ENCODE data around the gene ADRB2.
"Not testable (repeated sequence)": the region's sequence is repeated elsewhere in the genome, so short reads cannot be mapped to it uniquely, and the experiment has no call there.

The ADRB2 gene

DNA sequence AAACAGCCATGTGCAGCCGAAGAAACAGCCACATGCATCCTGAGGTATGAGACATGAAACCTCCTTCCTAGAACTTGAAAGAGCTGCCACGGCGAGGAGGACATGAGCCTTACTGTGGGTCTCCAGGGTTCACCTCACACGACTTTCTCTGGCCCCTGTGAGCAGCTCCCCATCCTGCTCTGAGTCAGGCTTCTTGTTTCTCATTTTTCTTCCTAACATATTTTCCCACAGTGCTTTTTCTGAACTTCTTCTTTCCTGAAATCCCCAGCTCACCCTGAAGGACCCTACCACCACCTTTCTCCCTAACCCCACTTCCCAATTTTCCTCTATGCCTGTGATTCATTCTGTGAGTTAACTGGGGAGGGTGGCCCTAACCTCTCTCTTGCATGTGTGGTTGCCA, 33.7 kb upstream of the ADRB2 start:
- H3K4me3 ChIP-seq (ENCODE audit: extremely low read depth, insufficient read depth, low read length, poor library complexity, severe bottlenecking): no peak overlapping the region

DNA sequence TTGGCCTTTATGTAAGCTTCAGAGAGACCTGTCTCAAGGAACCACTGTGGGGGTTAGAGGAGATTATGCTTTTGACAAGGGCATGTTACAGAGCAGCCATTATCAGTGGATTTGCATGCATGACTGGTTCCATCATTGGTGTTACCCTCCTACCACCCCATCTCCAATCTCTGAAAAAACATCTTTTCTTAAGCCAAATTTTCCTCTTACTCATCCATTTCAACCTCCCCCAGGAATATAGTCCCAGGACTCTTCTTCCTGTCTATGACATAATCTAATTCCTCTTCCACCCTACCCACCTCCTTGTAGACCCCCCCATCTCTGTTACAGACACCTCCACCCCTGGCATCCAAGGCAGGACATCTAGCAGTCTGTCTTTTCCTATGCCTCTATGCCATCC, 33.1 kb upstream of the ADRB2 start:
- Histone ChIP-seq H3K36me3 (ENCODE audit: control insufficient read depth, insufficient read depth, low read length) (no peaks in the 10 kb centered on the region), H3K4me3 (ENCODE audit: extremely low read depth, insufficient read depth, low read length, poor library complexity, severe bottlenecking) (no peak overlapping the region), H3K9me3 (ENCODE audit: control insufficient read depth, low read length) (no peaks in the 10 kb centered on the region), H3K4me1 (ENCODE audit: control insufficient read depth, insufficient read depth, low read length, poor library complexity, severe bottlenecking) (peaks cover 16% of the 10 kb centered on the region), H3K27ac (ENCODE audit: low read depth, low read length, severe bottlenecking) (no peak overlapping the region)

More for the DNA sequence above, 33.7 kb upstream of the ADRB2 start:
- whole genome bisulfite sequencing, 2 experiments (ENCODE audit: insufficient coverage in 2 of 2): 89 to 93% methylated on average over 3 to 4 of the region's 4 CpGs
- Histone ChIP-seq H3K36me3 (ENCODE audit: control insufficient read depth, insufficient read depth, low read length) (no peaks in the 10 kb centered on the region), H3K9me3 (ENCODE audit: control insufficient read depth, low read length) (no peaks in the 10 kb centered on the region), H3K27ac (ENCODE audit: low read depth, low read length, severe bottlenecking) (no peak overlapping the region), H3K4me1 (ENCODE audit: control insufficient read depth, insufficient read depth, low read length, poor library complexity, severe bottlenecking) (peaks cover 17% of the 10 kb centered on the region)

DNA sequence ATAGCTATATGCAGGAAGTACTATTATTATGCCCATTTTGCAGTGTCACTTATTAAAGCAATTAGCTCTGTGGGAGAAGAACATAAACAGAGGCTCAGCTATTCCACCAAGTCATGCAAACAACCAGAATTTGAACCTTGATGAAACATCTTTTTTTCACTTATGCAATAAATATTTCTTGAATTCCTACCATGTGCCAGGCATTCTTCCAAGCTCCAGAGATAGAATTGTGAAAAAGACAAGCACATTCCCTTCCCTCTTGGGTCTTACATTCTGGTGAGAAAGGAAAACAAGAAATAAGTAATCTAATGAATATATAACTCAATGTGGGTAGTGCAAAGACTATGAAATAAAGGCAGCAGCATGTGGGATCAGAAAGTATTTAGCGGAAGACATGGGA, 32.1 kb upstream of the ADRB2 start:
- Histone ChIP-seq H3K36me3 (ENCODE audit: control insufficient read depth, insufficient read depth, low read length) (no peaks in the 10 kb centered on the region), H3K9me3 (ENCODE audit: control insufficient read depth, low read length) (no peaks in the 10 kb centered on the region), H3K4me3 (ENCODE audit: extremely low read depth, insufficient read depth, low read length, poor library complexity, severe bottlenecking) (no peak overlapping the region), H3K4me1 (ENCODE audit: control insufficient read depth, insufficient read depth, low read length, poor library complexity, severe bottlenecking) (peaks cover 7% of the 10 kb centered on the region), H3K27ac (ENCODE audit: low read depth, low read length, severe bottlenecking) (no peak overlapping the region)
- WGBS, 2 experiments (ENCODE audit: insufficient coverage in 2 of 2): 87 to 100% methylated on average over 1 of the region's 1 CpG

DNA sequence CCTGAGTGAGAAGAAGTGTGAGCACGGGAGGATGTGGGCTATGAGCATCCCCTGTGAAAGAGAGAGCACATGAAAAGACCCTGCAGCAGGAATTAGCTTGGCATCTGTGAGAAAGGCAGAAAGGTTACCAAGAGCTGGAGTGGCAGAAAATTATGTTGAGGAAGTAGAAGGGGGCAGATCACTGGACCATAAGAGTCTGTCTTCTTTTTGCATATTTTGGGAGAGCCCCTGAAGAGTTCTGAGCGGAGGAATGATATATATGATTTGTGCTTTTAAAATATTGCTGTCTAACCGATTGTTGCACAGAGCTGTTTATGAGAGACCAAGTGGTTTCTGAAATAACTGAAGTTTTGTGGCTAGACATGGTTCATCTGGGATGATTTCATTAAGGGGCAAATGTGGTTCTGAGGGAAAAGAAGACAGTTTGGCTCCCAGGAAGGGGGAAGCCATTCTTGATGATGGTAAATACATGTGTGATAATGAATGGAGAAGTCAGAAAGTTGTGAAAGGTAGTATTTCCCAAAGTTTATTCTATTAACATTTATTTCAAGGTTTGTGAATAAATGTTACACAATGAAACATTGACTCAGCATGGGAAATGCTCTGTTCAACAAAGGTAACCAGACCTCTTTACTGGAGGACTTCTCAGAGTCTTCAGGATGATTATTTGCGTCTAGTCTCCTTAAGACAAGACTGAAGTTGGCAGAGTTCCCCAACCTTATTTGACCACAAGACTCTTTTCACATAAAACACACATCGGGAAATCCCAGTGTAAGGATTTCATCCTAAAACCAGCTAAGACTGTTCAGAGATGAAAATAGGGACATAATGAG, 31.5 kb upstream of the ADRB2 start:
- Histone ChIP-seq H3K4me1 (ENCODE audit: control insufficient read depth, insufficient read depth, low read length, poor library complexity, severe bottlenecking) (peaks cover 7% of the 10 kb centered on the region), H3K36me3 (ENCODE audit: control insufficient read depth, insufficient read depth, low read length) (no peaks in the 10 kb centered on the region), H3K4me3 (ENCODE audit: extremely low read depth, insufficient read depth, low read length, poor library complexity, severe bottlenecking) (no peak overlapping the region), H3K27ac (ENCODE audit: low read depth, low read length, severe bottlenecking) (no peak overlapping the region), H3K9me3 (ENCODE audit: control insufficient read depth, low read length) (no peaks in the 10 kb centered on the region)
- WGBS, 2 experiments (ENCODE audit: insufficient coverage in 2 of 2): 72 to 89% methylated on average over 3 to 4 of the region's 5 CpGs

DNA sequence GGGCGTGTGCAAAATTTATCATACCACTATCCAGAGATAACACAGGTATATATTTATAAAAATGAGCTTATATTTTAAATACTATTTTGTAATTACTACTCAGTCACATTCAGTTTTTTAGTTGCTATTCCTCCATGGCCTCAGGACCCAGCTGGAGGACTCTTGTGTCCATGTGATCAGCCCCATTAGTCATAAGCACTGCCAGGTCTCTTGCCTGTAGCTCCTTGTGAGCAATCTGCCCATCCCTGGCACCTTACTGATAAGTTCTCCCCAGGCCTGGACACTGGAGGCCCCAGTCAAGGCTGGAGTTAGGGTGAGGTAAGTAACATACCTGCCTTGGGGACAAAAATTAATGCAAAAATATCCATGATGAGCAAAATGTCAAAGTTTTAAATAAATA, 29.5 kb upstream of the ADRB2 start:
- H3K4me1 ChIP-seq (ENCODE audit: control insufficient read depth, insufficient read depth, low read length, poor library complexity, severe bottlenecking): peaks cover 7% of the 10 kb centered on the region
- WGBS, 2 experiments (ENCODE audit: insufficient coverage in 2 of 2): no CpG with 5 or more reads among the region's 1 CpG

DNA sequence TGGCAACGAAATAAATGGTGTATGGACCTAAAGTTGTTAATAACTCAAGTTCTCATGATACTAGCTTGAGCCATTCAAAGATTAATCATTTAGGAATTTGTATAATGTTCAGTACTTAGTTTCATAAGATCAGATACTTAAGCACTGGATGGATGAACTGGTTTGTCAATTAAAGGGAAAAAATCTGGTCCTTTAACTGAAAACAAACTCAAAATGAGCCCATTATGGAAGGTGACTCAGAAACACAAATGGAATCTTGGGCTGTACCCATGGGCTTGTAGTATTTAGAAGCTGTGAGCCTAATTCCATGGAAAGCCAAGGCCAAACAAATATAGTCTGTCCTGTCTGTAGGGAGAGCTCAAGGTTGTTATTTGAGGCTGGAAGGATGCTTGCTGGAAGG, 27.6 kb upstream of the ADRB2 start:
- Histone ChIP-seq H3K9me3 (ENCODE audit: control insufficient read depth, low read length) (no peaks in the 10 kb centered on the region), H3K4me3 (ENCODE audit: extremely low read depth, insufficient read depth, low read length, poor library complexity, severe bottlenecking) (no peak overlapping the region), H3K27ac (ENCODE audit: low read depth, low read length, severe bottlenecking) (no peak overlapping the region), H3K4me1 (ENCODE audit: control insufficient read depth, insufficient read depth, low read length, poor library complexity, severe bottlenecking) (no peaks in the 10 kb centered on the region), H3K36me3 (ENCODE audit: control insufficient read depth, insufficient read depth, low read length) (no peaks in the 10 kb centered on the region)
- no CpG with 5 or more reads among the region's 1 CpG for WGBS, 2 experiments (ENCODE audit: insufficient coverage in 2 of 2)

More for the DNA sequence above, 29.5 kb upstream of the ADRB2 start:
- no peaks in the 10 kb centered on the region for H3K36me3 ChIP-seq (ENCODE audit: control insufficient read depth, insufficient read depth, low read length)
- no peaks in the 10 kb centered on the region for H3K9me3 ChIP-seq (ENCODE audit: control insufficient read depth, low read length)
- no peak overlapping the region for H3K27ac ChIP-seq (ENCODE audit: low read depth, low read length, severe bottlenecking)
- H3K4me3 ChIP-seq (ENCODE audit: extremely low read depth, insufficient read depth, low read length, poor library complexity, severe bottlenecking): no peak overlapping the region

DNA sequence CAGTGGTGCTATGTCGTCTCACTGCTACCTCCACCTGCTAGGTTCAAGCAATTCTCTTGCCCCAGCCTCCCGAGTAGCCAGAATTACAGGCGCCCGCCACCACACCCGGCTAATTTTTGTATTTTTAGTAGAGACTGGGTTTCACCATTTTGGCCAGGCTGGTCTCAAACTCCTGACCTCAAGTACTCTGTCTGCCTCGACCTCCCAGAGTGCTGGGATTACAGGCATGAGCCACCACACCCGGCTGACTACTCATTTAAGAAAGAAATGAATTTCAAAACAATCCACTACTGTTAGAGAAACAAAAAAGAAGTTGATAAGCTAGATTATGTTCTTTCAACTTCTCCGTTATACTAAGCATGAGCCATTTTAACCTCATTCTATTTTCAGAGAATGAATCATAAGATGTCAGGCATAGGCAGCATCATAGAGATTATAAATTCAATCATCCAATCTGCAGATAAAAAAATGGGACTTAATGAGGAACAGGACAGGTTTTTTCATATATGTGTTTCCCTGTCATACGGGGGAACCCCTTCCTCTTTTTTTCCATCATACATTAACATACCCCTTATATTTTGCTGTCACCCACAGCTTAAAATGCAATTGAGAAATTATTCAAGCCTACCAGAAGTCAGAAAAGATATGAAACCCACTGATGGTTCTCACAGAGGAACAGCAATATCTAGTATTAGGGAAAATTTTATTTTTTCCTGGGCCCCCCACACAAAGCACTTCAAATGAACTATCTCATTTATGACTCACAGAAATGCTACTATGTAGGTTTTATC, 26.5 kb upstream of the ADRB2 start:
- no peak overlapping the region for H3K4me3 ChIP-seq (ENCODE audit: extremely low read depth, insufficient read depth, low read length, poor library complexity, severe bottlenecking)
- peaks cover 4% of the 10 kb centered on the region for H3K4me1 ChIP-seq (ENCODE audit: control insufficient read depth, insufficient read depth, low read length, poor library complexity, severe bottlenecking)
- H3K9me3 ChIP-seq (ENCODE audit: control insufficient read depth, low read length): no peaks in the 10 kb centered on the region
- WGBS, 2 experiments (ENCODE audit: insufficient coverage in 2 of 2): 85 to 87% methylated on average over 3 to 6 of the region's 9 CpGs
- no peaks in the 10 kb centered on the region for H3K36me3 ChIP-seq (ENCODE audit: control insufficient read depth, insufficient read depth, low read length)
- no peak overlapping the region for H3K27ac ChIP-seq (ENCODE audit: low read depth, low read length, severe bottlenecking)

DNA sequence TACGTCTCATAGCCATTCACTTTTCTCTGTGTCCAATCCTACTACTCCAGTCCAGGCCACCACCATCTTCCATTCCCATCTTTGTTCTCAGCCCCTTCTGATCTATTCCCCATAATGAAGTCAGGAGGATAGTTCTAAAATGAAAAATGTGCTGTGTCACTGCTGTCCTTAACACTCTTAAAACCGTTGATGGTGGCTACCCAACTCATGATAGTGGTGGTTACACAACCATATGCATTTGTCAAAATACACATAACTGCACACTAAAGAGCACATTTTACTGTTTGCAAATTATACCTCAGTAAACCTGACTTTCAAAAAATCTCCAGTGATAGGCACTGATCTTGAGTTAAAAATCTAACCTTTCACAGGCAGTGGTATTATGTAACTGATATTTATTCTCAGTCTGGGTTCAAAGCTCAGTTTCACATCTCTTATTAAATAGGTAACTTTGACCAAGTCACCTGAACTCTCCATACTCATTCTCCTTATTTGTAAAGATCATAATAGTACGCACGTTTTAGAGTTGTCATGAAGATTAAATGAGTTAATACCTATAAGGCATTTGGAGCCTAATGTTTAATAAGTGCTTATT, 24.6 kb upstream of the ADRB2 start:
- 100% methylated on average over 2 of the region's 4 CpGs for WGBS, 2 experiments (ENCODE audit: insufficient coverage in 2 of 2)
- H3K9me3 ChIP-seq (ENCODE audit: control insufficient read depth, low read length): no peaks in the 10 kb centered on the region
- peaks cover 20% of the 10 kb centered on the region for H3K4me1 ChIP-seq (ENCODE audit: control insufficient read depth, insufficient read depth, low read length, poor library complexity, severe bottlenecking)
- no peak overlapping the region for H3K4me3 ChIP-seq (ENCODE audit: extremely low read depth, insufficient read depth, low read length, poor library complexity, severe bottlenecking)
- no peak overlapping the region for H3K27ac ChIP-seq (ENCODE audit: low read depth, low read length, severe bottlenecking)
- no peaks in the 10 kb centered on the region for H3K36me3 ChIP-seq (ENCODE audit: control insufficient read depth, insufficient read depth, low read length)

DNA sequence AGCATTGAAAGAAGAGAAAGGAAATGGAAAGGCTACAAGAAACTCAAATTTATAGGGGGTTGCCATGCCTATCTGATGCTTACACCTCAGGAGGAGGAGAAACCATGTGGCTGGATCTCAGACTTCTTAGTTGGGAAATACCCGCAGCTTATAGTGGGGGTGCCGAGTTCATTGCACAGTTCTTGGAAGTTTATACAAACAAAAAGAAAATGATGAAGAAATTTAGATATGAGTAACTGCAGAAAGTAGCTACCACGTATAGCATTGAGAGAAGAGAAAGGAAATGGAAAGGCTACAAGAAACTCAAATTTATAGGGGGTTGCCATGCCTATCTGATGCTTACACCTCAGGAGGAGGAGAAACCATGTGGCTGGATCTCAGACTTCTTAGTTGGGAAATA, 23.0 kb upstream of the ADRB2 start:
- H3K36me3 ChIP-seq (ENCODE audit: control insufficient read depth, insufficient read depth, low read length); H3K4me3 ChIP-seq (ENCODE audit: extremely low read depth, insufficient read depth, low read length, poor library complexity, severe bottlenecking); H3K9me3 ChIP-seq (ENCODE audit: control insufficient read depth, low read length); H3K27ac ChIP-seq (ENCODE audit: low read depth, low read length, severe bottlenecking): not testable (repeated sequence)
- 93 to 100% methylated on average over 2 to 3 of the region's 3 CpGs for WGBS, 2 experiments (ENCODE audit: insufficient coverage in 2 of 2)
- peaks cover 28% of the 10 kb centered on the region for H3K4me1 ChIP-seq (ENCODE audit: control insufficient read depth, insufficient read depth, low read length, poor library complexity, severe bottlenecking)

DNA sequence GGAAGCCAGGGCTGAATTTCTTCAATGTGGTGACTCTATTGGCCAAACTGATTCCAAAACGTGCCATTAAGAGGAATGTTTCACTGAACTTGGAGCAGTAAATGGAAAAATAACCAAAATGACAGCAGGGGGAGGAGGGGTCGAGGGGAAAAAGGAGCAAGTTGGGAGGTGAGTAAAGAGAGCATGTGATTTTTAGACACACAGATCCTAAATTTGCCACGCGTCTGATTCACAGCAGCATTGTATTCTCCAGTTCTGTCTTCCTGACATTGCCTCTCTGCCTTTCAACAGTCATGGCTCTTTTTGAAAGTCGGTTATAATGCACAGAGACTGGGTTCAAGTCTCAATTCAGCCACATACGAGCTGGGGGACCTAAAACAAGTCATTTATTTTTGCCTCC, 22.0 kb upstream of the ADRB2 start:
- 83 to 98% methylated on average over 4 to 5 of the region's 6 CpGs for WGBS, 2 experiments (ENCODE audit: insufficient coverage in 2 of 2)
- H3K4me1 ChIP-seq (ENCODE audit: control insufficient read depth, insufficient read depth, low read length, poor library complexity, severe bottlenecking): peaks cover 36% of the 10 kb centered on the region

More for the DNA sequence above, 22.0 kb upstream of the ADRB2 start:
- Histone ChIP-seq H3K27ac (ENCODE audit: low read depth, low read length, severe bottlenecking) (no peak overlapping the region), H3K4me3 (ENCODE audit: extremely low read depth, insufficient read depth, low read length, poor library complexity, severe bottlenecking) (no peak overlapping the region), H3K36me3 (ENCODE audit: control insufficient read depth, insufficient read depth, low read length) (no peaks in the 10 kb centered on the region), H3K9me3 (ENCODE audit: control insufficient read depth, low read length) (no peaks in the 10 kb centered on the region)

Measured in mesodermal cell (in vitro differentiated cells).